Body of pancreas (tissue), 4 donors: ENCODE results near the gene KRT78. TPM values are rescaled to one million over a fixed set of nuclear protein-coding genes. Genes with fewer than 3 reads are reported as not detected.
"Not testable (repeated sequence)": the region's sequence is repeated elsewhere in the genome, so short reads cannot be mapped to it uniquely, and the experiment has no call there.

Experiments used
- ATAC-seq: fragments of 150-250 bp; one replicate; pipeline ENCODE4 v1.9.1; 2016
- DNase-seq, 4 donors: peaks; one replicate each; pipeline ENCODE4 v3.0.0-alpha.2; 2019
- H3K27ac ChIP-seq, 4 donors: fragments of 200-600 bp; sonication (generic); 1 replicate in 3 of 4; 2 replicates in 1 of 4; pipeline versions ENCODE4 v1.5.1 to v1.6.1; 2016 to 2019; ENCODE audit warnings: mild to moderate bottlenecking in 1 of 4, mixed read lengths in 1 of 4, moderate library complexity in 1 of 4
- H3K27me3 ChIP-seq, 2 donors: fragments of 200-600 bp; sonication (generic); one replicate each; pipeline ENCODE4 v1.6.0; 2016; ENCODE audit warnings: mild to moderate bottlenecking in 1 of 2
- H3K36me3 ChIP-seq, 2 donors: fragments of 200-600 bp; sonication (generic); replicated peaks in 1 of 2; 2 replicates each; pipeline ENCODE4 v1.5.1; 2016; ENCODE audit warnings: low read depth in 2 of 2; ENCODE audit not compliant: insufficient read depth in 1 of 2
- H3K4me1 ChIP-seq: fragments of 200-600 bp; sonication (generic); one replicate; pipeline ENCODE4 v1.6.0; 2016
- H3K4me3 ChIP-seq, 2 donors: fragments of 200-600 bp; sonication (generic); 1 replicate in 1 of 2; 2 replicates in 1 of 2; pipeline ENCODE4 v1.5.1; 2016 to 2019
- H3K9me3 ChIP-seq, 3 donors: fragments of 200-600 bp; sonication (generic); 1 replicate in 2 of 3; 2 replicates in 1 of 3; pipeline ENCODE4 v1.5.1; 2016
- CTCF ChIP-seq, 7 experiments: fragments of 450-650 bp in 4 of 7; fragments of 200-600 bp in 3 of 7; sonication (generic) in 3 of 7; IDR thresholded peaks; one replicate each; pipeline ENCODE4 v1.5.1; 2016 to 2019; ENCODE audit warnings: antibody characterized with exemption in 7 of 7
- POLR2A ChIP-seq, 3 donors: fragments of 450-650 bp; IDR thresholded peaks; one replicate each; pipeline ENCODE4 v1.6.1; 2016; ENCODE audit warnings: antibody characterized with exemption in 3 of 3, mild to moderate bottlenecking in 2 of 3
- WGBS, 2 donors: methylation state at CpG; one replicate each; pipeline ENCODE4 v1.1.5; 2017; 5-methylcytosine and 5-hydroxymethylcytosine counted together
- intact Hi-C: fragments of 100-400 bp; cut with DNase I; formaldehyde crosslinking; loops from one replicate; pipeline ENCODE4 v1.15.1; 2023
- total RNA-seq, 2 donors: library from RNA; depleted of rRNA; stranded (reverse); fragments of >200 nt; gene quantifications; one replicate each; pipeline ENCODE4 v1.1.0, GENCODE V29; 2016

KRT78 gene
- total RNA-seq, 2 donors from 2014 or later = not detected

GRCh38 chr12:52892207-52892852, 43.5 kb upstream of the KRT78 start:
- Histone ChIP-seq H3K9me3 (no peaks in the 10 kb centered on the region), H3K27ac (no peak overlapping the region), H3K36me3 (peaks cover 4% of the 10 kb centered on the region in 2 donors), H3K27me3 (no peaks in the 10 kb centered on the region), H3K4me3 (no peak overlapping the region), H3K4me1 (peaks cover 24% of the 10 kb centered on the region)
- intact Hi-C loops = no loop called here
- 79 to 81% methylated on average over 6 of the region's 7 CpGs for WGBS, 2 donors
- DNase-seq = no peak
- ATAC-seq = no peak
- TF ChIP-seq POLR2A (IDR thresholded peaks at IDR 0.05) = no peak
- no peak for TF ChIP-seq CTCF (IDR thresholded peaks at IDR 0.05)

- peaks cover 17% of the 10 kb centered on the region for H3K4me1 ChIP-seq
- 63 to 65% methylated on average over 2 of the region's 2 CpGs for WGBS, 2 donors
- ATAC-seq = no peak
- no peaks in the 10 kb centered on the region for H3K27me3 ChIP-seq
- no peaks in the 10 kb centered on the region for H3K36me3 ChIP-seq
- no peak overlapping the region for H3K27ac ChIP-seq
- H3K9me3 ChIP-seq = no peaks in the 10 kb centered on the region
- H3K4me3 ChIP-seq = no peak overlapping the region
- intact Hi-C loops = no loop called here
- DNase-seq = no peak
- TF ChIP-seq CTCF (IDR thresholded peaks at IDR 0.05) = no peak
- TF ChIP-seq POLR2A (IDR thresholded peaks at IDR 0.05) = no peak
These were observed 42.2 kb upstream of the KRT78 start for GRCh38 chr12:52891044-52891443.

- Histone ChIP-seq H3K9me3 (no peaks in the 10 kb centered on the region), H3K27ac (no peak overlapping the region), H3K4me3 (no peak overlapping the region), H3K27me3 (no peaks in the 10 kb centered on the region), H3K36me3 (no peaks in the 10 kb centered on the region), H3K4me1 (peaks cover 14% of the 10 kb centered on the region)
- ATAC-seq = no peak
- TF ChIP-seq CTCF (IDR thresholded peaks at IDR 0.05) (no peak), POLR2A (IDR thresholded peaks at IDR 0.05) (no peak)
- 89% methylated on average over 3 of the region's 3 CpGs for WGBS, 2 donors
- no peak for DNase-seq
- intact Hi-C loops = no loop called here
These were observed 41.6 kb upstream of the KRT78 start for GRCh38 chr12:52890417-52890816.

- ATAC-seq (peak; percentile 87), DNase-seq (peak; percentile 84 to 90 (median 88))
- Histone ChIP-seq H3K4me3 (no peak overlapping the region), H3K4me1 (peaks cover 26% of the 10 kb centered on the region), H3K36me3 (no peaks in the 10 kb centered on the region), H3K27me3 (no peaks in the 10 kb centered on the region), H3K9me3 (no peaks in the 10 kb centered on the region), H3K27ac (peak overlapping the region; percentile 56 to 84 (median 70))
- peak; percentile 86 to 99 (median 96) for TF ChIP-seq CTCF (IDR thresholded peaks at IDR 0.05)
- TF ChIP-seq POLR2A (IDR thresholded peaks at IDR 0.05) = peak in 1 of 3 donors; percentile 8
- intact Hi-C loops = loop anchor here (5.0 kb wide), 1 partner anchor 93 kb away; no protein-coding TSS in a partner anchor
- 13 to 18% methylated on average over 10 to 13 of the region's 13 CpGs for WGBS, 2 donors
These were observed 35.9 kb upstream of the KRT78 start for GRCh38 chr12:52884526-52885293.

GRCh38 chr12:52880499-52880898, 31.7 kb upstream of the KRT78 start:
- H3K36me3 ChIP-seq, H3K27me3 ChIP-seq, ATAC-seq, H3K27ac ChIP-seq, DNase-seq, intact Hi-C loops, H3K4me3 ChIP-seq, H3K9me3 ChIP-seq: not testable (repeated sequence)
- H3K4me1 ChIP-seq = peaks cover 31% of the 10 kb centered on the region
- 54 to 63% methylated on average over 5 to 8 of the region's 8 CpGs for WGBS, 2 donors
